Fibroblast of pulmonary artery (primary cell): ENCODE measurements around the gene KCNQ1.

Experiments
- DNase-seq: peaks from one replicate; pipeline ENCODE4 v3.0.0-alpha.2; 2010; ENCODE audit warnings: low read depth
- H3K4me3 ChIP-seq: replicated peaks from 2 replicates; pipeline ENCODE4 v1.5.1; 2011; ENCODE audit warnings: low read depth, mild to moderate bottlenecking, control low read depth, low read length, moderate library complexity
- CTCF ChIP-seq: IDR thresholded peaks from 2 replicates; pipeline ENCODE4 v1.5.1; 2011; ENCODE audit warnings: mild to moderate bottlenecking, control low read depth, low read length, inconsistent platforms; ENCODE audit errors: missing control alignments

Gene KCNQ1

GRCh38 chr11:2897048-2897447, 452.2 kb downstream of the KCNQ1 start:
- no peak overlapping the region for H3K4me3 ChIP-seq
- no peak for DNase-seq
- TF ChIP-seq CTCF, result no peak

- H3K4me3 ChIP-seq, result no peak overlapping the region
- DNase-seq, result peak; percentile 94
- TF ChIP-seq CTCF, result no peak
These were observed 453.7 kb downstream of the KCNQ1 start for GRCh38 chr11:2898366-2899079.
